OCI-LY1 (cell line): Measurements from ENCODE around the gene SMIM41.

Source experiments
- CTCF ChIP-seq: fragments of 200-600 bp; sonication (generic), shearing (Covaris generic); IDR thresholded peaks from 2 replicates; pipeline ENCODE4 v1.5.1; 2017; ENCODE audit warnings: mild to moderate bottlenecking, antibody characterized with exemption, low read length, moderate library complexity, mixed read lengths
- EZH2 ChIP-seq: fragments of 200-600 bp; sonication (generic), shearing (Covaris generic); IDR thresholded peaks from 2 replicates; pipeline ENCODE4 v1.8.0; 2017; ENCODE audit warnings: borderline replicate concordance, mixed run types, mild to moderate bottlenecking, antibody characterized with exemption, low read length, moderate library complexity, mixed read lengths

GRCh38 chr12:52049286-52049685, 30.2 kb upstream of the SMIM41 start:
- TF ChIP-seq CTCF (no peak), EZH2 (no peak)
